T-cell (primary cell): ENCODE measurements around the gene STAC3. TPM values are rescaled to one million over a fixed set of nuclear protein-coding genes. Genes with fewer than 3 reads are reported as not detected.
A peak's percentile ranks its signal among the peaks of the same experiment; 100 is the strongest.

ENCODE experiments used
- ATAC-seq, 4 experiments: fragments of 200-7000 bp in 3 of 4; fragments of 150-1000 bp in 1 of 4; cut with Tn5 transposase; replicated peaks in 1 of 4; 1 replicate in 3 of 4; 2 replicates in 1 of 4; pipeline ENCODE4 v1.10.0; 2021; ENCODE audit warnings: moderate library complexity in 3 of 4, mild to moderate bottlenecking in 2 of 4, moderate number of reproducible peaks in 1 of 4
- CTCF ChIA-PET, 2 donors: fragments of 300-600 bp; sonication (Branson Sonifier 250); formaldehyde crosslinking; loops; one replicate each; lab custom pipeline; 2022; ENCODE audit warnings: antibody characterized with exemption in 2 of 2; lab: Charles Lee
- POLR2A ChIA-PET, 2 donors: fragments of 300-600 bp; sonication (Branson Sonifier 250); formaldehyde crosslinking; loops; one replicate each; lab custom pipeline; 2022; ENCODE audit warnings: antibody characterized with exemption in 2 of 2; lab: Charles Lee
- DNase-seq, 35 experiments: peaks; one replicate each; pipeline versions ENCODE4 v3.0.0 to v3.0.0-alpha.2; 2013 to 2023
- H3K27ac ChIP-seq: one replicate; pipeline ENCODE4 v1.5.1; 2013; ENCODE audit warnings: low read length
- H3K27me3 ChIP-seq, 2 experiments: replicated peaks in 1 of 2; 1 replicate in 1 of 2; 2 replicates in 1 of 2; pipeline versions ENCODE4 v1.6.1 to v1.7.0; 2013; ENCODE audit warnings: low read length in 1 of 2, mixed read lengths in 1 of 2; ENCODE audit not compliant: control insufficient read depth in 2 of 2, insufficient read depth in 2 of 2; ENCODE audit errors: extremely low read depth in 1 of 2
- H3K36me3 ChIP-seq, 2 donors: 1 replicate in 1 of 2; 2 replicates in 1 of 2; pipeline versions ENCODE4 v1.6.1 to v1.7.0; 2013; ENCODE audit warnings: low read length in 1 of 2; ENCODE audit not compliant: control insufficient read depth in 2 of 2, insufficient read depth in 1 of 2; ENCODE audit errors: extremely low read depth in 1 of 2
- H3K4me1 ChIP-seq, 2 experiments: 1 replicate in 1 of 2; 2 replicates in 1 of 2; pipeline versions ENCODE4 v1.6.1 to v1.7.0; 2013; ENCODE audit warnings: low read length in 2 of 2, mixed read lengths in 1 of 2; ENCODE audit not compliant: insufficient read depth in 2 of 2, control insufficient read depth in 1 of 2; ENCODE audit errors: extremely low read depth in 1 of 2
- H3K4me3 ChIP-seq, 2 donors: 1 replicate in 1 of 2; 2 replicates in 1 of 2; pipeline versions ENCODE4 v1.5.1 to v1.7.0; 2013; ENCODE audit warnings: mild to moderate bottlenecking in 2 of 2, low read length in 1 of 2, moderate library complexity in 1 of 2; ENCODE audit not compliant: control insufficient read depth in 1 of 2; ENCODE audit errors: extremely low read depth in 1 of 2
- H3K9me3 ChIP-seq: 2 replicates; pipeline ENCODE4 v1.7.0; 2013
- H3K27ac Mint-ChIP-seq, 2 donors: one replicate each; pipeline ENCODE4 v1.8.0; 2020 to 2021; ENCODE audit warnings: mild to moderate bottlenecking in 2 of 2, mixed read lengths in 2 of 2
- H3K27me3 Mint-ChIP-seq, 2 donors: one replicate each; pipeline ENCODE4 v1.8.0; 2021 to 2022; ENCODE audit warnings: mixed read lengths in 2 of 2
- H3K36me3 Mint-ChIP-seq: one replicate; pipeline ENCODE4 v1.8.0; 2021; ENCODE audit warnings: mixed read lengths
- H3K4me1 Mint-ChIP-seq, 3 donors: one replicate each; pipeline ENCODE4 v1.8.0; 2020 to 2022; ENCODE audit warnings: mixed read lengths in 3 of 3, mild to moderate bottlenecking in 1 of 3
- H3K4me3 Mint-ChIP-seq, 3 donors: one replicate each; pipeline ENCODE4 v1.8.0; 2020 to 2022; ENCODE audit warnings: mild to moderate bottlenecking in 3 of 3, mixed read lengths in 3 of 3, moderate library complexity in 3 of 3
- H3K9me3 Mint-ChIP-seq, 3 donors: one replicate each; pipeline ENCODE4 v1.8.0; 2020 to 2022; ENCODE audit warnings: mixed read lengths in 3 of 3
- WGBS: methylation state at CpG from one replicate; pipeline ENCODE4 v1.1.5; 2013; ENCODE audit warnings: missing lambda C conversion rate; ENCODE audit not compliant: insufficient coverage; 5-methylcytosine and 5-hydroxymethylcytosine counted together
- total RNA-seq, 35 experiments: library from RNA in 6 of 35; stranded (reverse) in 6 of 35; fragments of 120-200 nt in 1 of 35; gene quantifications; one replicate each; pipeline versions ENCODE4 v1.2.1 to v1.2.4 and lab custom pipeline; 2013 to 2026

Gene STAC3
- total RNA-seq, 5 donors from 2014 or later (not counting 1 experiment from before 2014, with no cell fraction given) = 1.3 to 4.9 (median 2.9) TPM

DNA sequence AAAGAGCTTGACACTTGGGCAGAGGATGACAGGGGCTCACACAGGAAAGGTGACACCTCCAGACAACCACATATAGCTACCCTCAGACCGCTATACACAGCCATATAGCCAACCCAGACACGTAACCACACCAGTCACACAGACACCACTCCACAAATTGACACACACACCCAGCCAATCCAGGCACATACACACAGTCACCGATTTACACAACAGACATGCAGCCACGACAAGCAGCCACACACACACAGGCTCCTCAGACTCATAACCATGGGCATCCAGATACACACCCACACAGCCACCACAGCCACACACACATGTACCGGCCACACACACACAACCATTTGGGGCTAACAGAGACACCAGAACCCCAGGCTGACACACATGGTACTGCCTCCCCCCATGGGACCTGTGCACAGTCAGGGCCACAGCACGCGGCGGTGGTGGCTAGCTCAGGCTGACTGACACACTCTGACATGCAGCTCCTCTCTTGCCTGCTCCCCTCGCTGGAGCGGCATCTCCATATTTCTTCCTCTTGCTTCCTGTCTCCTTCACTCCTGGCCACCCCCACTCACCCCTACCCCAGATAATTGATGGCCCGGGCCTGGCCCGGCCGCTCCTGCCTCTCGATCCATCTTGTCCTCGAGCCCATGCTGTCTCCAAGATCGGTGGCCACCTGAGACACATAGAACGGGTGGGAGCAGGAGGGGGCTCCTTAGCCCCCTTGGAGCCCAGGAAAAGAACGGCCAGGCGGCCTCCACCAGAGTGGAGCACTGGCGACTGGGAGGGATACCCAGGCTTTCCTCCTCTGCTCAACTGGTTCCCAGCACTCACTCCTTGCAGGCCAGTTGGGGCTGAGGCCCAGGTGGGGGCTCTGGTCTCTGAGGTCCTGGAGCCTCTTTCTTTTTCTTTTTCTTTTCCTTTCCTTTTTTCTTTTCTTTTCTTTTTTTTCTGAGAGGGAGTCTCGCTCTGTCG is 27.5 kb downstream of the STAC3 start:
- peak overlapping the region in 1 of 3 donors; percentile 11 for H3K4me3 Mint-ChIP-seq
- Histone ChIP-seq H3K36me3 (no peaks in the 10 kb centered on the region), H3K4me1 (peaks cover 9 to 79% of the 10 kb centered on the region in 2 experiments), H3K9me3 (no peaks in the 10 kb centered on the region), H3K27ac (no peak overlapping the region), H3K27me3 (peaks cover 13 to 91% of the 10 kb centered on the region in 2 experiments), H3K4me3 (no peak overlapping the region)
- H3K27me3 Mint-ChIP-seq = peaks cover 62 to 80% of the 10 kb centered on the region in 2 donors
- no peaks in the 10 kb centered on the region for H3K9me3 Mint-ChIP-seq
- H3K27ac Mint-ChIP-seq = peak overlapping the region in 1 of 2 donors; percentile 41
- peaks cover 43 to 62% (median 61%) of the 10 kb centered on the region in 3 donors for H3K4me1 Mint-ChIP-seq
- ATAC-seq (peak in 2 of 4 experiments; percentile 42 to 46), DNase-seq (peak in 13 of 35 experiments; percentile 26 to 70 (median 50))
- 44% methylated on average over 14 of the region's 22 CpGs for WGBS
- POLR2A ChIA-PET = interaction anchor here in 1 of 2 donors (0.6 kb wide), 1 partner anchor 250 kb away, joined by 3 read pairs; no protein-coding TSS in a partner anchor
- CTCF ChIA-PET = interaction anchor here (0.5 to 1.2 kb wide), 8 partner anchors 9 to 207 kb away, joined by 3 to 8 read pairs (median 5); no protein-coding TSS in a partner anchor
- H3K36me3 Mint-ChIP-seq = no peaks in the 10 kb centered on the region

DNA sequence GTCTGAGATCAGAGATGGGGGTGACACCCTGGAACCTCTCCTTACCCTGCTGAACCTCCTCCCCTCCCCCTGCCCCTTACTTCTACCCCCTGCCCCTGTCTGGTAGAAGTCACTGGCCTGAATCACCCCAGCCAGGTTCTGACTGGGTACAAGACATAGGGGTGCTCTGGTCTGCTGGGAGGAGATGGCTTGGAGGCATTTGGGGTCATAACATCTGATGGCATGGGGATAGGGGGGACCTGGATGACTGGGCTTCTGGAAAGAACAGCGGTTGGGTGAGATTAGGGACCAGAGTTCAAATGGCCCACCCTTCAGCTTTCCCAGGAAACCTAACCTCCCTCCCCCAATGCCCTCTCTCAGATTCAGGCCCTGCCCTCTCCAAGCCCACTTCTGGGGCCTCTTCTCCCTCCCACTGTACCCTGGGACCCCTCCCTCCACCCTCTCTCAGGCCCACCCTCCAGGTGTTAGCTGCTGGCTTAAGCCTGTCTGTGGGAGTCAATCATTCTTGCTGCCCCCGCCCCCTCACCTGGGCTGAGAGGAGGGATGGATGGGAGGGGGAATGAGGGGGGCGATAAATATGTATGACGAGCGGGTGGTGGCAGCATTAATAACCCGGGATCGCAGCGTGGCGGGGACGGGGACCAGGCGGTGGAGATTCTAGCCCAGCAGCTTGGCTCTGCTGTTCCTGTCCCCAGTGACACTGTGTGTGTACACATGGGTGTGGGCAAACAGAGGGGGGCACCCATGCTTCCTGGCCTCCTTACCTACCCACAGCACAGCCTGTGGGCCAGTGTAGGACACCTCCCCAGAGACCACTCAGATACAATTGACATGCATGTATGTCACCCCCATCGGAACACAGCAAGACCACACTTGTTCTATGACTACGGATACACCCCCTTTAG is 28.4 kb downstream of the STAC3 start:
- DNase-seq (no peak), ATAC-seq (no peak)
- Mint-ChIP-seq H3K4me1 (peaks cover 42 to 65% (median 60%) of the 10 kb centered on the region in 3 donors), H3K4me3 (peak overlapping the region in 1 of 3 donors; percentile 11), H3K27ac (peak overlapping the region in 1 of 2 donors; percentile 41), H3K27me3 (peaks cover 68 to 86% of the 10 kb centered on the region in 2 donors), H3K9me3 (no peaks in the 10 kb centered on the region), H3K36me3 (no peaks in the 10 kb centered on the region)
- Histone ChIP-seq H3K27me3 (peaks cover 14 to 100% of the 10 kb centered on the region in 2 experiments), H3K36me3 (no peaks in the 10 kb centered on the region), H3K4me3 (no peak overlapping the region), H3K27ac (no peak overlapping the region), H3K4me1 (peaks cover 7 to 80% of the 10 kb centered on the region in 2 experiments), H3K9me3 (no peaks in the 10 kb centered on the region)
- CTCF ChIA-PET = interaction anchor here (0.5 to 1.2 kb wide), 7 partner anchors 8 to 208 kb away, joined by 3 to 8 read pairs (median 5); no protein-coding TSS in a partner anchor
- POLR2A ChIA-PET = interaction anchor here in 1 of 2 donors (0.6 kb wide), 1 partner anchor 251 kb away, joined by 3 read pairs; no protein-coding TSS in a partner anchor
- 19% methylated on average over 8 of the region's 13 CpGs for WGBS

DNA sequence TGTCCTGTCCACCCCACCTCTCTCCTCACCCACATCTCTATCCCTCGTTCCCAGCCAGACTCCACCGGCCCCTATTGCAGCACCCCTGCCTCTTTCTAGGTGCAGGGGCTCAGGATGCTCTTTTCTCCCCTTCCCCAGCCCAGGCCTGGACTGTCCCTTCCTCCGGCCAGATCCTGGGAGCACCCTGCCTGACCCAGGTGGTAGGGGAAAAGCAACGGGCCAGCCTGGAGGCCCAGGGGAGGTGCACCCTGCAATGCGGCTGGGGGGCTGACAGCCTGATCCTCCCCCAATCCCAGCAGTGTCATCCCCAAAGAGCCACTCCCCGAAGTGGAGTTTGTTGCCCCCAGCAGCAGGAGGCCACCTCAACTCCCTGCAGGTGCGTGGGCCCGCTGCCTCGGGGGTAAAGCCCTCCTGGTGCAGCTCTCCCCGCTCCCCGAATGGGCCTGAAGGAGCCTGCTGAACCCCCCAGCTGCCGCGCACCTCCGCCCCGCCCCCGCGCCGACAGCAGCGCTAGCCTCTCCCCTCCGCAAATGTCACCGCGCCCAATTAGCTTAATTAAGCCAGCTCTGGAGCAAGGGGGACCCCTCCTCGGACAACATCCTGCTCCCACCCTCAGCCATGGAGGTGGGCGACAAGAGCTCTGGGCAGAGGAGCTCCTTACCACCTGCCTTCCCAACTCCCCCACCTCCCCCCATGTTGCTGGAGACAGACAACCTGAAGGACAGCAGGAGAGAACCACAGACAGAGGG is 29.6 kb downstream of the STAC3 start:
- WGBS = 2% methylated on average over 19 of the region's 24 CpGs
- H3K4me3 ChIP-seq = no peak overlapping the region
- no peaks in the 10 kb centered on the region for H3K9me3 ChIP-seq
- peaks cover 14 to 98% of the 10 kb centered on the region in 2 experiments for H3K27me3 ChIP-seq
- no peaks in the 10 kb centered on the region for H3K36me3 ChIP-seq
- CTCF ChIA-PET = interaction anchor here in 1 of 2 donors (0.6 kb wide), 1 partner anchor 31 kb away, joined by 4 read pairs; no protein-coding TSS in a partner anchor
- Mint-ChIP-seq H3K4me3 (peak overlapping the region in 1 of 3 donors; percentile 4), H3K36me3 (no peaks in the 10 kb centered on the region), H3K9me3 (no peaks in the 10 kb centered on the region), H3K27me3 (peaks cover 68 to 83% of the 10 kb centered on the region in 2 donors), H3K27ac (peak overlapping the region in 1 of 2 donors; percentile 75), H3K4me1 (peaks cover 38 to 63% (median 58%) of the 10 kb centered on the region in 3 donors)
- peaks cover 5 to 79% of the 10 kb centered on the region in 2 experiments for H3K4me1 ChIP-seq
- POLR2A ChIA-PET = no interaction called here
- no peak overlapping the region for H3K27ac ChIP-seq
- DNase-seq (peak in 2 of 35 experiments; percentile 9 to 32), ATAC-seq (no peak)

DNA sequence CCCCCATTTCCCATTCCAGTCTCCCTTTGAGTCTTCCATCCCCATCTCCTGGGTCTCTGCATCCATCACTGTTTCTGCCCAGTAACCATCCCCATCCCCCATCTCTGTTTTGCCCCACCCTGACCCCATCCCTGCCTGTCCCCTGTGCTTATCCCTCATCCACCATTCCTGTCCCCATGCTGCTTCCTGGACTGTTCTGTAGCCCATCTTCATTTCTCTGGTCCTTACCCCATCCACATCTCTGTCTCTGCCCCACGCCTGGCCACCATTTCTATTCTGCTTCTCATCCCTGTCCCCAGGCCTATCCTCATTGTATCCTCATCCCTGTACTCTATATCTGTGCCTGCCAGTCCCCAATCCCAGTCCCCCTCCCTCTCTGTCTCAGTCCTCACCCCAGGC is 30.2 kb downstream of the STAC3 start:
- Mint-ChIP-seq H3K4me3 (peak overlapping the region in 1 of 3 donors; percentile 4), H3K27me3 (peaks cover 65 to 80% of the 10 kb centered on the region in 2 donors), H3K4me1 (peaks cover 39 to 63% (median 55%) of the 10 kb centered on the region in 3 donors), H3K9me3 (no peaks in the 10 kb centered on the region), H3K27ac (peak overlapping the region in 1 of 2 donors; percentile 75), H3K36me3 (no peaks in the 10 kb centered on the region)
- H3K9me3 ChIP-seq = no peaks in the 10 kb centered on the region
- no peaks in the 10 kb centered on the region for H3K36me3 ChIP-seq
- ChIA-PET CTCF (no interaction called here), POLR2A (no interaction called here)
- peaks cover 14 to 97% of the 10 kb centered on the region in 2 experiments for H3K27me3 ChIP-seq
- no peak overlapping the region for H3K27ac ChIP-seq
- no peak for DNase-seq
- no peak overlapping the region for H3K4me3 ChIP-seq
- peaks cover 5 to 79% of the 10 kb centered on the region in 2 experiments for H3K4me1 ChIP-seq
- no peak for ATAC-seq
- 25% methylated on average over 1 of the region's 1 CpG for WGBS

DNA sequence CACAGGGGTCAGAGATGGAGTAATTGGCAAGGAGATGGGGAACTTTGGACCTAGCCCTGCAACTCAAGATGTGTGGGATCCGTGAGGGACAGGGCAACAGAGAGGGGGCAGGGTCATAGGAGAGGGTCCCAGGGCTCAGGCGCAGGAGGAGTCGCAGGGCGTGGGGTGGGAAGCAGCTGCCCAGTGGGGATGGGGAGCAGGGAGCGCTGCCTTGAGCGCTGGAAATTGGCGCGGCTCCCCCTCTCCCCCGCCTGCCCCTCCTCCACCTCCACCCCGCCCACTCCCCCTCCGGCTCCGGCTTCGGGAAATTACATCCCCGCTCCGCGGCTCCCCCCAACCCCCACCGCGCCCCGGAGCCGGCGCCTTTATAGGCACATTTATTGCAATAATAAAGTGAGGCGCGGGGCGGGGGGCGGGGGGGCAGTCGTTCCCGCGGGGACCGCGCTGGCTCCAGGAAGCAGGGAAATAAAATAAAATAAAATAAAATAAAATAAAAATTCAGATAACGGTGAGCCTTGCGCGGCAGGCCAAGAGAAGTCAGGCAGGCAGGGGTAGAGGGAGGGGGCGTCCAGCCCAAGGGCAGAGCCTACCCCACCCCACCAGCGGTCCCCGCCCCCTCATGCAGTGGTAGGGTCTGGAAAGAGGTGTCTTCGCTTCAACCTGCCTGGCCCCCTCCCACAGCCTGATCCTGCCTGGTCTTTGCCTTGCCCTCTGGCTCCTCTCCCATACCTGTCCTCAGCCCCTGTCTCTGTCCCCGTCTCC is 30.8 kb downstream of the STAC3 start:
- Histone ChIP-seq H3K9me3 (no peaks in the 10 kb centered on the region), H3K4me3 (no peak overlapping the region), H3K27ac (no peak overlapping the region), H3K27me3 (peaks cover 14 to 97% of the 10 kb centered on the region in 2 experiments), H3K4me1 (peaks cover 5 to 79% of the 10 kb centered on the region in 2 experiments), H3K36me3 (no peaks in the 10 kb centered on the region)
- Mint-ChIP-seq H3K4me3 (peak overlapping the region in 1 of 3 donors; percentile 4), H3K27ac (peak overlapping the region in 1 of 2 donors; percentile 65), H3K9me3 (no peaks in the 10 kb centered on the region), H3K27me3 (peaks cover 71 to 81% of the 10 kb centered on the region in 2 donors), H3K4me1 (peaks cover 40 to 64% (median 55%) of the 10 kb centered on the region in 3 donors), H3K36me3 (no peaks in the 10 kb centered on the region)
- CTCF ChIA-PET = interaction anchor here in 1 of 2 donors (0.7 kb wide), 1 partner anchor 19 kb away, joined by 3 read pairs; no protein-coding TSS in a partner anchor
- ATAC-seq = no peak
- POLR2A ChIA-PET = no interaction called here
- no peak for DNase-seq
- 13% methylated on average over 2 of the region's 38 CpGs for WGBS
